HFF-Myc (cell line): Measurements from ENCODE around the gene OSBPL1A.

Source experiments
- DNase-seq: peaks from one replicate; pipeline ENCODE4 v3.0.0-alpha.2; 2011; ENCODE audit warnings: low read depth; ENCODE audit errors: extremely low read depth
- H3K4me3 ChIP-seq: replicated peaks from 2 replicates; pipeline ENCODE4 v1.5.1; 2011; ENCODE audit warnings: low read depth, mild to moderate bottlenecking, control low read depth, low read length
- TF ChIP-seq, protein P1 (sequence below): IDR thresholded peaks from 2 replicates; pipeline ENCODE4 v1.5.1; 2012; ENCODE audit warnings: mild to moderate bottlenecking, low read depth, low read length, control low read depth; ENCODE audit errors: missing control alignments

OSBPL1A gene

DNA sequence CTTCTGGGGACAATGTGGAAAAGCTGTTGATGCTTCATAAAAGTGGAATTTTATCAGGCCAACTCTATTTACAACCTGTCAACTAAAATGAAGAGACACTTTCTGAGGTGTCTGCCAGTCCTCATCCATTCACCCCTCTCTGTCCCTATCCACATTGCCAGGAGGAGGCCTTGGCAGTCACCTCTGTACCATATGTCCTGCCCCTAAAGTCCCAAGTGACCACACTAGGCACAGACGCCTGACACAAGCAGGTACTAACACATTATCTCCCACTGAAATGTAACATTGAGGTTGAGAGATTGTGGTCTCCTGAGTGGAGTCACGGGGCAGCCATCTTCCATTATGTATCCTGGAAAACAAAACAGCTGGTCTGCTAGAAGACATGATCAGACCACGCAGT is 71.4 kb downstream of the OSBPL1A start:
- TF ChIP-seq, protein P1, sequence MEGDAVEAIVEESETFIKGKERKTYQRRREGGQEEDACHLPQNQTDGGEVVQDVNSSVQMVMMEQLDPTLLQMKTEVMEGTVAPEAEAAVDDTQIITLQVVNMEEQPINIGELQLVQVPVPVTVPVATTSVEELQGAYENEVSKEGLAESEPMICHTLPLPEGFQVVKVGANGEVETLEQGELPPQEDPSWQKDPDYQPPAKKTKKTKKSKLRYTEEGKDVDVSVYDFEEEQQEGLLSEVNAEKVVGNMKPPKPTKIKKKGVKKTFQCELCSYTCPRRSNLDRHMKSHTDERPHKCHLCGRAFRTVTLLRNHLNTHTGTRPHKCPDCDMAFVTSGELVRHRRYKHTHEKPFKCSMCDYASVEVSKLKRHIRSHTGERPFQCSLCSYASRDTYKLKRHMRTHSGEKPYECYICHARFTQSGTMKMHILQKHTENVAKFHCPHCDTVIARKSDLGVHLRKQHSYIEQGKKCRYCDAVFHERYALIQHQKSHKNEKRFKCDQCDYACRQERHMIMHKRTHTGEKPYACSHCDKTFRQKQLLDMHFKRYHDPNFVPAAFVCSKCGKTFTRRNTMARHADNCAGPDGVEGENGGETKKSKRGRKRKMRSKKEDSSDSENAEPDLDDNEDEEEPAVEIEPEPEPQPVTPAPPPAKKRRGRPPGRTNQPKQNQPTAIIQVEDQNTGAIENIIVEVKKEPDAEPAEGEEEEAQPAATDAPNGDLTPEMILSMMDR: no peak
- DNase-seq: no peak
- no peak overlapping the region for H3K4me3 ChIP-seq

- no peak for DNase-seq
- H3K4me3 ChIP-seq: no peak overlapping the region
- TF ChIP-seq, protein P1: no peak
These were observed 75.0 kb downstream of the OSBPL1A start for GRCh38 chr18:24322584-24323136.

DNA sequence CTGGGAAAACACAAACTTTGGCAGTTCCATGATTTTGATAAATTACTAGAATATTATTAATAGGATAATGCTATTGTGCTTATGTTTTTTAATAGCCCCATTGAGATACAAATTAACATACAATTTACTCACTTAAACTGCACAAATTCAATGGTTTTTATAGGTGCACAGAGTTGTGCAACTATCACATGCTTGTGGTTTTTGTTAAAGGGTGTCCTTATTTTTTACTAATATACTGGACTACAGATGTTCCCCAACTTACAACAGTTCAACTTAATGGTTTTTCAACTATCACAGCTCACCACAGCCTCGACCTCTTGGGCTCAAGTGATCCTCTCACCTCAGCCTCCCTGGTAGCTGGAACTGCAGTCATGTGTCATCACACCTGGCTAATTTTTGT is 76.6 kb downstream of the OSBPL1A start:
- TF ChIP-seq, protein P1: no peak
- DNase-seq: no peak
- H3K4me3 ChIP-seq: no peak overlapping the region

- H3K4me3 ChIP-seq: no peak overlapping the region
- DNase-seq: no peak
- TF ChIP-seq, protein P1: no peak
These were observed 77.9 kb downstream of the OSBPL1A start for GRCh38 chr18:24319757-24320156.

DNA sequence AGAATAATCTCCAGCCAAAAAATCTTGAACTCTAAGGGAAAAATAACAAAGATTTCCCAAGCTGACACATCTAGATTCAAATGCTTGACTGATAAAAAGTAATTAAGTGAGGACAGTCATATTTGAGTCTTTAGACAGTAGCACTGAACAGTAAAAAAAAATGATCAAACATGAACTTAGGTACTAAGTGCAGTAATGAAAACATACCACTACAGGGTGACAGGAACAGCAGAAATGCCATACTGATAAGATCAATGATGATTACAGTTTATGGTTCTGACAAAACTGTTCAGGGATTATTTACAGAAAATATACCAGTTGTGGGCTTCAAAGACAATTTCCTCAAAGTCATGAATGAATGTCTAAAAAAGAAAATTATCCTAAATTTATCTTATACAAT is 80.3 kb downstream of the OSBPL1A start:
- TF ChIP-seq, protein P1: no peak
- DNase-seq: no peak
- no peak overlapping the region for H3K4me3 ChIP-seq

- TF ChIP-seq, protein P1: no peak
- DNase-seq: no peak
- H3K4me3 ChIP-seq: no peak overlapping the region
These were observed 82.5 kb downstream of the OSBPL1A start for GRCh38 chr18:24315170-24315569.

DNA sequence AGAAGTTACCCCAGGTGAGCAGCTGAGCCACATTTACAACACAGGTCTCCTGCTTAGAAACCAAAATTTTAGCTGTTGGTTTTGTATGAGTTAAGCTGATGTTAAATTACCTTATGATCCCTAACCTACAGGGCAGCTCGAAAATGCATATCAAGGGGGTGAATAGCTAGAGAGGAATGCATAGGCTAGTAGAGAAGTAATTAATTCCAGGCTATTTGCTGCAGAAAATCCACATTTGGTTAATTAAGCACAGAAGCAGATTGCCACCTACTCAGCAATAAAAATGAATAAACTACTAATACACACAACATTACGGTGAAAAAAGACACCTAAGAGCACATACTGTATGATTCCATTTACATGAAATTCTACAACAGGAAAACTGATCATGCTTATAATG is 91.4 kb downstream of the OSBPL1A start:
- TF ChIP-seq, protein P1: no peak
- H3K4me3 ChIP-seq: no peak overlapping the region
- no peak for DNase-seq
